HepG2 (cell line): ENCODE measurements around the gene DGCR6L. TPM values are rescaled to one million over a fixed set of nuclear protein-coding genes. Genes with fewer than 3 reads are reported as not detected.

ENCODE experiments used
- ATAD3A ChIP-seq: sonication (generic); formaldehyde crosslinking; IDR thresholded peaks from 2 replicates; pipeline ENCODE4 v1.4.0; 2020; ENCODE audit warnings: missing genetic modification reagents
- CCDC6 ChIP-seq: sonication (generic); formaldehyde crosslinking; IDR thresholded peaks from 2 replicates; pipeline ENCODE4 v1.8.1; 2022; ENCODE audit warnings: mild to moderate bottlenecking, missing genetic modification reagents, moderate library complexity
- EZH2 ChIP-seq: conservative IDR thresholded peaks from 2 replicates; pipeline ENCODE4 v1.6.1; 2012; ENCODE audit warnings: mild to moderate bottlenecking, low read depth, low read length, moderate library complexity
- GTF2F1 ChIP-seq: fragments of 150-350 bp; IDR thresholded peaks from 2 replicates; pipeline ENCODE4 v1.6.1; 2014; ENCODE audit warnings: low read length
- HCFC1 ChIP-seq: fragments of 150-350 bp; IDR thresholded peaks from 2 replicates; pipeline ENCODE4 v1.6.1; 2014; ENCODE audit warnings: low read depth, low read length
- IRF2 ChIP-seq: IDR thresholded peaks from 2 replicates; pipeline ENCODE4 v1.6.1; 2018; ENCODE audit warnings: missing genetic modification reagents, missing compliant biosample characterization
- MAX ChIP-seq: IDR thresholded peaks from 2 replicates; pipeline ENCODE4 v1.6.1; 2012; ENCODE audit warnings: inconsistent platforms
- MXD3 ChIP-seq: IDR thresholded peaks from 2 replicates; pipeline ENCODE4 v1.6.1; 2016; ENCODE audit warnings: mild to moderate bottlenecking, missing biosample characterization, missing genetic modification reagents
- MYPOP ChIP-seq: sonication (generic); formaldehyde crosslinking; IDR thresholded peaks from 2 replicates; pipeline ENCODE4 v1.8.1; 2023; ENCODE audit warnings: mild to moderate bottlenecking, moderate library complexity, missing genetic modification reagents
- NFKB2 ChIP-seq: sonication (generic); formaldehyde crosslinking; IDR thresholded peaks from 2 replicates; pipeline ENCODE4 v1.4.0; 2020; ENCODE audit warnings: missing genetic modification reagents, borderline replicate concordance
- NRL ChIP-seq: sonication (generic); formaldehyde crosslinking; IDR thresholded peaks from 2 replicates; pipeline ENCODE4 v1.5.0; 2020; ENCODE audit warnings: missing genetic modification reagents, mild to moderate bottlenecking, moderate library complexity, borderline replicate concordance
- PCBP1 ChIP-seq: fragments of 200-400 bp; formaldehyde crosslinking; IDR thresholded peaks from 2 replicates; pipeline ENCODE4 v1.6.1; 2017; ENCODE audit warnings: mild to moderate bottlenecking, low read depth, low read length, borderline replicate concordance
- RBM39 ChIP-seq: fragments of 200-400 bp; formaldehyde crosslinking; IDR thresholded peaks from one replicate; pipeline ENCODE4 v1.6.1; 2018; ENCODE audit warnings: antibody characterized with exemption, mild to moderate bottlenecking, low read depth, low read length; ENCODE audit not compliant: poor library complexity, severe bottlenecking
- RELA ChIP-seq: sonication (generic); formaldehyde crosslinking; IDR thresholded peaks from 2 replicates; pipeline ENCODE4 v1.4.0; 2020; ENCODE audit warnings: missing genetic modification reagents
- RFX3 ChIP-seq: IDR thresholded peaks from 2 replicates; pipeline ENCODE4 v1.6.1; 2016; ENCODE audit warnings: missing biosample characterization, missing genetic modification reagents
- STAG1 ChIP-seq: sonication (generic); formaldehyde crosslinking; IDR thresholded peaks from 2 replicates; pipeline ENCODE4 v1.4.0; 2020; ENCODE audit warnings: missing genetic modification reagents
- THYN1 ChIP-seq: sonication (generic); formaldehyde crosslinking; IDR thresholded peaks from 2 replicates; pipeline ENCODE4 v1.8.1; 2023; ENCODE audit warnings: low read depth, mild to moderate bottlenecking, moderate library complexity, missing genetic modification reagents, borderline replicate concordance
- ZMYM4 ChIP-seq: sonication (generic); formaldehyde crosslinking; IDR thresholded peaks from 2 replicates; pipeline ENCODE4 v1.8.1; 2023; ENCODE audit warnings: mild to moderate bottlenecking, missing genetic modification reagents
- ZNF101 ChIP-seq: sonication (generic); formaldehyde crosslinking; IDR thresholded peaks from 2 replicates; pipeline ENCODE4 v1.4.0; 2020; ENCODE audit warnings: mild to moderate bottlenecking, low read depth, missing genetic modification reagents, borderline replicate concordance
- ZNF225 ChIP-seq: sonication (generic); formaldehyde crosslinking; IDR thresholded peaks from 2 replicates; pipeline ENCODE4 v1.4.0; 2020; ENCODE audit warnings: mild to moderate bottlenecking, missing genetic modification reagents
- ZNF280B ChIP-seq: sonication (generic); formaldehyde crosslinking; IDR thresholded peaks from 2 replicates; pipeline ENCODE4 v1.5.0; 2020; ENCODE audit warnings: missing genetic modification reagents, mild to moderate bottlenecking, borderline replicate concordance
- ZNF329 ChIP-seq: sonication (generic); formaldehyde crosslinking; IDR thresholded peaks from 2 replicates; pipeline ENCODE4 v1.9.0; 2021; ENCODE audit warnings: low read depth, mild to moderate bottlenecking, missing genetic modification reagents
- ZNF629 ChIP-seq: sonication (generic); formaldehyde crosslinking; conservative IDR thresholded peaks from 2 replicates; pipeline ENCODE4 v1.5.0; 2020; ENCODE audit warnings: missing genetic modification reagents
- ZNF879 ChIP-seq: sonication (generic); formaldehyde crosslinking; IDR thresholded peaks from 2 replicates; pipeline ENCODE4 v1.8.1; 2023; ENCODE audit warnings: missing genetic modification reagents
- ZSCAN20 ChIP-seq: sonication (generic); formaldehyde crosslinking; IDR thresholded peaks from 2 replicates; pipeline ENCODE4 v1.4.0; 2020; ENCODE audit warnings: missing genetic modification reagents, mild to moderate bottlenecking, borderline replicate concordance
- polyA plus RNA-seq, 8 experiments: library from polyadenylated mRNA; depleted of rRNA in 3 of 8; stranded (reverse) in 7 of 8; unstranded in 1 of 8; fragments of >200 nt; fragmentation: Illumina TruSeq in 4 of 8; extraction: Trizol in 4 of 8; gene quantifications; 2 replicates each; pipeline versions ENCODE4 v1.2.1 to v1.2.3, GENCODE V29; 2011 to 2016; ENCODE audit warnings: low read depth in 4 of 8, missing spikeins in 1 of 8, mixed read lengths in 1 of 8; ENCODE audit not compliant: insufficient read depth in 1 of 8
- total RNA-seq, 5 experiments: library from RNA; depleted of rRNA; stranded (reverse); fragments of >200 nt; fragmentation: Illumina TruSeq; extraction: Trizol; gene quantifications; 2 replicates each; pipeline ENCODE4 v1.2.3, GENCODE V29; 2016; ENCODE audit warnings: low read depth in 1 of 5

The DGCR6L gene
- total and polyA plus RNA-seq, 2 of the 13 experiments (the other 11 are each of a cell fraction or from before 2014, with no cell fraction given), result 17.5 to 35.3 TPM

DNA sequence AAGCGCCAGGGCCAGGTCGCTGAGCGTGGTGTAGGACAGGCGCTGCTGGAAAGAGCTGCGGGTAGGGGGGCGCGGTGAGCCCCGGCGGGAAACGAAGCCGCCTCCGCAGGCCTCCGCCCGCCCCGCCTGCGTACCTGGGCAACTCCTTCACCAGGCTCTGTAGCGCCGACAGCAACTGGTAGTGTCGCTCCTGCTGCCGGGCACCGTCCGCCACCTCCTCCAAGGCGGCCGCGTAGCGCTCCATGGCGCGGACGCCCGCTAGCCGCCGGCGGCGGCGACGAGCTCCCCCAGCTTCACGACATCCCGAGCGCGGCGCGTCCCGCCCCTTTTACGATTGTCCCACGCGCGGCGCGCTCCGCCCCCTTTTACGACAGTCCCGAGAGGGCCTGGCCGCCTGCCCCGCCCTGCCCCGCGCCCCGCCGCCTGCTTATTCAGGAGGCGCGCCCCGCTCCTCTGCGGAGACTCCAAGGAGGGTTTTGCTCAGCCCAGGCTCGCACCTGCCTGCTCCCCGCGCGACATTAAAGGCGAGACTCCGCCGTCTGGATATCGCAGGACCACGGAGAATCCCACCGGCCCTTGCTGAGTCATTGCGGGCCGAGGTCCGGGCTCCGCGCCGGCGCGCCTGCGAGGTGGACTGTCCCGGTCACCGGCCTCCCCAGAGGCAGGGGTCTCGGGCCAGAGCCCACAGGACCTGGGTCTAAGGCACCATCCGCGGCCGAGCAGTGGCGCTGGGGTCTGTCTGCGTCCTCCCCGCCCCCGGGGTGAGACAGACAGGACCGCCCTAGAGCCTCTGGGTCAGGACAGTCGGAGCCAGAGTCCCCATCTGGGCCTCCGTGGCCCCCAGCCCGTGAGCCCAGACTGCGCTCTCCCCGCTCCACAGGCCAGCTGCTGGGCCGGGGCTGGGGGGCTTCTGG, at the start of gene DGCR6L (continued):
- TF ChIP-seq MYPOP (peak; percentile 20), CCDC6 (CRISPR knock-in tag) (no peak), NFKB2 (peak; percentile 6; the same call in 1 of the 2 replicates), ZNF101 (CRISPR knock-in tag) (no peak), ZNF629 (CRISPR knock-in tag) (no peak), THYN1 (CRISPR knock-in tag) (no peak), MXD3 (CRISPR knock-in tag) (peak; percentile 38), ZNF280B (CRISPR knock-in tag) (peak; percentile 33; the same call in 1 of the 2 replicates), MAX (peak; percentile 35; the same call in 1 of the 2 replicates), ZNF879 (peak; percentile 83; the same call in 1 of the 2 replicates), ATAD3A (CRISPR knock-in tag) (no peak), RBM39 (peak; percentile 44), ZMYM4 (CRISPR knock-in tag) (no peak; the same call in 1 of the 2 replicates), RFX3 (CRISPR knock-in tag) (no peak), ZNF225 (no peak; the same call in 1 of the 2 replicates), IRF2 (CRISPR knock-in tag) (0 out of 2 replicates have a peak, but pooled peaks have one; percentile 40), ZSCAN20 (CRISPR knock-in tag) (no peak), ZNF329 (CRISPR knock-in tag) (no peak), RELA (CRISPR knock-in tag) (no peak), NRL (CRISPR knock-in tag) (no peak), EZH2 (no peak), HCFC1 (no peak), PCBP1 (no peak), STAG1 (no peak), GTF2F1 (no peak)
